ENCODE results near the gene ASTE1. TPM values are rescaled to one million over a fixed set of nuclear protein-coding genes. Genes with fewer than 3 reads are reported as not detected.
A peak's percentile ranks its signal among the peaks of the same experiment; 100 is the strongest.
"Not testable (repeated sequence)": the region's sequence is repeated elsewhere in the genome, so short reads cannot be mapped to it uniquely, and the experiment has no call there.

The ASTE1 gene
- total and polyA plus RNA-seq, 9 donors = 5.9 to 8.6 (median 7.0) TPM

DNA sequence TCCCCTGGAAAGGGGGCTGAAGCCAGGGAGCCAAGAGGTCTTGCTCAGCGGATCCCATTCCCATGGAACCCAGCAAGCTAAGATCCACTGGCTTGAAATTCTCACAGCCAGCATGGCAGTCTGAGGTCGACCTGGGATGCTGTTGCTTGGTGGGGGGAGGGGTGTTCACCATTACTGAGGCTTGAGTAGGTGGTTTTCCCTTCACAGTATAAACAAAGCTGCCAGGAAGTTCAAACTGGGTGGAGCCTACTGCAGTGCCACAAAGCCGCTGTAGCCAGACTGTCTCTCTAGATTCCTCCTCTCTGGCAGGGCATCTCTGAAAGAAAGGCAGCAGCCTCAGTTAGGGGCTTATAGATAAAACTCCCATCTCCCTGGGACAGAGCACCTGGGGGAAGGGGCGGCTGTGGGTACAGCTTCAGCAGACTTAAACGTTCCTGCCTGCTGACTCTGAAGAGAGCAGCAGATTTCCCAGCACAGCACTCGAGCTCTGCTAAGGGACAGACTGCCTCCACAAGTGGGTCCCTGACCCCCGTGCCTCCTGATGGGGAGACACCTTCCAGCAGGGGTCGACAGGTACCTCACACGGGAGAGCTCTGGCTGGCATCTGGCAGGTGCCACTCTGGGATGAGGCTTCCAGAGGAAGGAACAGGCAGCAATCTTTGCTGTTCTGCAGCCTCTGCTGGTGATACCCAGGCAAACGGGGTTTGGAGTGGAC, 15.8 kb upstream of the ASTE1 start:
- DNase-seq = not testable (repeated sequence)

DNA sequence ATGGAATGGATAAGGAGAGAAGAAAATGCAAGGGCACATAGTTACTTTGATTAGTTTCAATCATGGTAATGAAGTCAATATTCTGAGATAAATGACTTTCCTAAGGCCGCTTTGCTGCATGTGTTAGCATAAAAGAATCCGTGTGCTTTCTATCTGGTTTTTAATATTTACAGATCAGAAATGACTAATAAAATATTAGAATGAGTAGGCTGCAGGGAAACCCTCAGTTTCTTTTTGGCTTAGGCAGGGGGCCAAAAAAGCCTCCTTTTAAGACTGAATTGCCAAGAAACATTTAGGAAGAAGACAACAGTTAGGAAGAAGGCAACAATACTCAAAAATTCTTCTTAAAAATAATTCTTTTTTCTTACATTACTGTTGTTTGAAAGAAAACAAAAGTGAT, 11.7 kb upstream of the ASTE1 start:
- no peaks in the 10 kb centered on the region for H3K9me3 ChIP-seq (replicated peaks; ENCODE audit: control insufficient read depth, low read depth, low read length)
- WGBS (ENCODE audit: insufficient coverage) = no CpG with 5 or more reads among the region's 2 CpGs
- H3K4me3 ChIP-seq (ENCODE audit: low read length) = no peak overlapping the region
- H3K27ac ChIP-seq (ENCODE audit: low read length) = no peak overlapping the region
- H3K4me1 ChIP-seq (ENCODE audit: control insufficient read depth, insufficient read depth, low read length) = no peaks in the 10 kb centered on the region
- no peaks in the 10 kb centered on the region for H3K27me3 ChIP-seq (ENCODE audit: control insufficient read depth, insufficient read depth, low read length)
- DNase-seq = no peak
- H3K36me3 ChIP-seq (ENCODE audit: control insufficient read depth, insufficient read depth, low read length) = no peaks in the 10 kb centered on the region

More for the DNA sequence above, 15.8 kb upstream of the ASTE1 start:
- H3K4me1 ChIP-seq (ENCODE audit: control insufficient read depth, insufficient read depth, low read length); H3K36me3 ChIP-seq (ENCODE audit: control insufficient read depth, insufficient read depth, low read length); H3K4me3 ChIP-seq (ENCODE audit: low read length); H3K9me3 ChIP-seq (replicated peaks; ENCODE audit: control insufficient read depth, low read depth, low read length); H3K27me3 ChIP-seq (ENCODE audit: control insufficient read depth, insufficient read depth, low read length); H3K27ac ChIP-seq (ENCODE audit: low read length): not testable (repeated sequence)
- WGBS (ENCODE audit: insufficient coverage) = 86% methylated on average over 8 of the region's 10 CpGs

DNA sequence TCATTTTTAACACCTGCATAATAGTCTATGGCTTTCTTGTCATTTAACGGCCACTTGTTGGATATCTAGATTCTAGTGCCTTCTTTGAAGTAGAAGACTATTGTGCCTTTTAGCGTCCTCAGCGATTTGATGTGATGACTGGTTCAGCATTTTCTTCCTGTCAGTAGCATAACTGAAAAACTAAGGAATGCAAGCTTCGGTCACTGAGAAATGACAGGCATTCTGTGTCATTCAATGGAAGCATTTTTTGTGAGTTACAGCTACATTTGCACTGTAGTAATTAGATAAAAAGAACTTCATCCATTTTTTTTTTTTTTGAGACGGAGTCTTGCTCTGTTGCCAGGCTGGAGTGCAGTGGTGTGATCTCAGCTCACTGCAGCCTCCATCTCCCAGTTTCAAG, 10.4 kb upstream of the ASTE1 start:
- Histone ChIP-seq H3K27me3 (ENCODE audit: control insufficient read depth, insufficient read depth, low read length) (no peaks in the 10 kb centered on the region), H3K27ac (ENCODE audit: low read length) (no peak overlapping the region), H3K4me1 (ENCODE audit: control insufficient read depth, insufficient read depth, low read length) (no peaks in the 10 kb centered on the region), H3K36me3 (ENCODE audit: control insufficient read depth, insufficient read depth, low read length) (no peaks in the 10 kb centered on the region), H3K4me3 (ENCODE audit: low read length) (no peak overlapping the region), H3K9me3 (replicated peaks; ENCODE audit: control insufficient read depth, low read depth, low read length) (no peaks in the 10 kb centered on the region)
- no peak for DNase-seq
- WGBS (ENCODE audit: insufficient coverage) = 68% methylated on average over 3 of the region's 5 CpGs

DNA sequence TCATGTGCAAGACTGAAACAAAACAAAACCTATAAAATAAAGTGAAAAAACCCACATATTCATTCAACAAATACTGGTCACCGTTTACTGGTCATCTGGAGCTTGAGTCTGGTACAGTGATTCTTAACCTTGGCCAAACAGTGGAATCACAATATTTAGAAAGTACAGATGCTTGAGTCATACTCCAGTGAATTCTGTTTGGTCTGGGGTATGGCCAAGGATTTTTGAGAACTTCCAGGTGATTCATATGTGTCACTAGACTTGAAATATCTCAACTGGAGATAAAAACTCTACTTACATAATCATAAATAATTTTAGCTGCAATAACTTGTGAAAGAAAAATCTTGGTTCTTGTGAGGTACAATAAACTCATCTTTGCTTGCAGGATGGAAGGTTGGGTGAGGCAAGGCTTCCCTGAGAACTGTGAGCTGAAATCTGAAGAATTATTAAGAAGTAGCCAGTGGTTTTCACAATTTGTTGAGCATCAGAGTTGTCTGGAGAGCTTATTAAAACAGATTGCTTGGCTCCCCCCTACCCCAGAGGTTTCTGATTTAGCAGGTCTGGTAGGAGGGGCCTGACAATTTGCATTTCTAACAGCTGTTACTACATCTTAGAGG, 9.7 kb upstream of the ASTE1 start:
- no peaks in the 10 kb centered on the region for H3K27me3 ChIP-seq (ENCODE audit: control insufficient read depth, insufficient read depth, low read length)
- DNase-seq = no peak
- no CpG with 5 or more reads among the region's 1 CpG for WGBS (ENCODE audit: insufficient coverage)
- no peak overlapping the region for H3K27ac ChIP-seq (ENCODE audit: low read length)
- no peaks in the 10 kb centered on the region for H3K4me1 ChIP-seq (ENCODE audit: control insufficient read depth, insufficient read depth, low read length)
- peaks cover 2% of the 10 kb centered on the region for H3K36me3 ChIP-seq (ENCODE audit: control insufficient read depth, insufficient read depth, low read length)
- H3K9me3 ChIP-seq (replicated peaks; ENCODE audit: control insufficient read depth, low read depth, low read length) = no peaks in the 10 kb centered on the region
- H3K4me3 ChIP-seq (ENCODE audit: low read length) = no peak overlapping the region

DNA sequence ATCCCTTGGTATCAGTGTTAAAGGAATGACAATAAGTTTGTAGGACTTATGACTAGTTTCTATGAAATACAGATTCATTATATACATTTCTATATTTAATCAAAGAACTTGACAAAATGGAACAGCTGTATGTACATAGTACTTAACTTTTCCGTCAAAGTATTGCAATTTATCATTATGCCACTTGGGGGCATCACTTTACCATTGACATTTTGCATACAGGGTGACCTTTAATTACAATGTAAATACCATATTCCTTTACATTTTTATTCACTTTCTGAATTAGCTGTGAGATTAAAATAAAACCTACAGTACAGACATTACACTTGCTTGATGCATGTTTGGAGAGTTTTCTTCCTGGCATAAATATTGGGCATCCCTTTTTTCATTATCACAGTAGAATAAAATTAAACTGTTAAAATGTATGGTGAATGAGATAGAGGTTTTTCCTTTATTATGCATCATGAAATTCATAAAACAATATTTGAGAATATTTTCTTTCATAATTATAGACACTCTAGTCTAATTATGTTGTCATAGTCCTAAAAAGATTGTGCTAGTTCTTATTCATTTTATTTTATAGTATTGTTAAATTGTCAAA, 7.0 kb upstream of the ASTE1 start:
- Histone ChIP-seq H3K27ac (ENCODE audit: low read length) (no peak overlapping the region), H3K4me3 (ENCODE audit: low read length) (no peak overlapping the region), H3K27me3 (ENCODE audit: control insufficient read depth, insufficient read depth, low read length) (no peaks in the 10 kb centered on the region), H3K4me1 (ENCODE audit: control insufficient read depth, insufficient read depth, low read length) (no peaks in the 10 kb centered on the region), H3K36me3 (ENCODE audit: control insufficient read depth, insufficient read depth, low read length) (peaks cover 6% of the 10 kb centered on the region), H3K9me3 (replicated peaks; ENCODE audit: control insufficient read depth, low read depth, low read length) (no peaks in the 10 kb centered on the region)
- DNase-seq = peak; percentile 48
- WGBS (ENCODE audit: insufficient coverage) = no CpG with 5 or more reads among the region's 1 CpG

DNA sequence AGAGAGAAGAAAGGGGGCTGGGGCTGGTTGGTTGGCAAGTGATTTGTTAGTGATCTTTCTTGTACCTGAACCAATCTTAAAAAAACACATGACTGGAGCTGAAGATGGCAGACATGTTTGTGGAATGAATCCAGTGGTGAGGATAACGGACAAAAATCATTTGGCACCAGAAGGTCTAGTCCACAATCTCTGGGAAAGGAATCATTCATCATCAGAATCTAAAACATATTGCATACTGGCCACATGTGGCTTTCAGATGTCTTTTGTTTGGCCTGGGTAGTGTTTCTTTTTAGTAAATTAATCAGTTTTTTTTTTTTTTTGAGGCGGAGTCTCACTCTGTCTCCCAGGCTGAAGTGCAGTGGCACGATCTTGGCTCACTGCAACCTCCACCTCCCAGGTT, 5.0 kb upstream of the ASTE1 start:
- no peaks in the 10 kb centered on the region for H3K27me3 ChIP-seq (ENCODE audit: control insufficient read depth, insufficient read depth, low read length)
- WGBS (ENCODE audit: insufficient coverage) = no CpG with 5 or more reads among the region's 3 CpGs
- no peak overlapping the region for H3K4me3 ChIP-seq (ENCODE audit: low read length)
- no peak overlapping the region for H3K27ac ChIP-seq (ENCODE audit: low read length)
- peaks cover 4% of the 10 kb centered on the region for H3K4me1 ChIP-seq (ENCODE audit: control insufficient read depth, insufficient read depth, low read length)
- H3K9me3 ChIP-seq (replicated peaks; ENCODE audit: control insufficient read depth, low read depth, low read length) = no peaks in the 10 kb centered on the region
- peaks cover 6% of the 10 kb centered on the region for H3K36me3 ChIP-seq (ENCODE audit: control insufficient read depth, insufficient read depth, low read length)
- no peak for DNase-seq

DNA sequence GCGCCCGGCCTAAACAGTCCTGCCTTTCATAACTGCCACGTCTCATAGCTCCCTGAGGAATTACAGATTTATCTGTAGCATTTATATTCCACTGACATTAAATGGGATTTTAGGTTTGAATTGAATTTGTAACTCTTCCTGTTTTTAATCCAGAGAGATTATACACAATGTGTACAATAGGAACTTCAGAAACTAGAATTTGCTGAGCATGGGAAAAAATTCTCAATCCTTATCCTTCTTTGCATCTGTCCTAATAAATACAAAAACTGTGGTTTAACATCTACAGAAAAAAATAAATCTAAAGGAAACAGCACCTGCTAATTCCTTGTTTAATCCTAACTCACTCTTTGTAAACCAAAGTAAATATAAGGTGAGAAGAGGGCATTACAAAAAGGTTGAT, 2.2 kb upstream of the ASTE1 start:
- no peak for DNase-seq
- no peaks in the 10 kb centered on the region for H3K27me3 ChIP-seq (ENCODE audit: control insufficient read depth, insufficient read depth, low read length)
- peaks cover 7% of the 10 kb centered on the region for H3K4me1 ChIP-seq (ENCODE audit: control insufficient read depth, insufficient read depth, low read length)
- H3K36me3 ChIP-seq (ENCODE audit: control insufficient read depth, insufficient read depth, low read length) = peaks cover 14% of the 10 kb centered on the region
- no peak overlapping the region for H3K4me3 ChIP-seq (ENCODE audit: low read length)
- no CpG with 5 or more reads among the region's 3 CpGs for WGBS (ENCODE audit: insufficient coverage)
- no peak overlapping the region for H3K27ac ChIP-seq (ENCODE audit: low read length)
- H3K9me3 ChIP-seq (replicated peaks; ENCODE audit: control insufficient read depth, low read depth, low read length) = no peaks in the 10 kb centered on the region

DNA sequence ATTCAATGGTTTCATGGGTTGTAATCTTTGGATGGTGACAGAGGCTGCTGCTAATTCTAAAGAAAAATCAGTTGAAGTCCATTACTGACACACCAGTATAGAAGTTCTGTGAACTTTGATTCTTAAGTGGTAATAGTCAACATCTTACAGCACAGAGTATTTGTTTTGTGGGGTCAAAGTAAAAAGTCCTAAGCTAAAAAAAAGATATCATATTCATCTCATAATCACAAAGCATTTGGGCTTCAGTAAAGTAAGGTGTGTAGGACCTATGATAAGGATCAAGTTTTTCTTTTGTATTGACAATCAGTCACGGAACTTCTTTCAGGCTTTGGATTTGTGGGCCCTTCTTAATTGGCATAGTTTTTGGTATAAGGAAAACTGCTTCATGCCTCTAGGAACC, 1.1 kb downstream of the ASTE1 start:
- no peak overlapping the region for H3K4me3 ChIP-seq (ENCODE audit: low read length)
- no CpG with 5 or more reads among the region's 1 CpG for WGBS (ENCODE audit: insufficient coverage)
- peaks cover 17% of the 10 kb centered on the region for H3K36me3 ChIP-seq (ENCODE audit: control insufficient read depth, insufficient read depth, low read length)
- no peaks in the 10 kb centered on the region for H3K9me3 ChIP-seq (replicated peaks; ENCODE audit: control insufficient read depth, low read depth, low read length)
- H3K27me3 ChIP-seq (ENCODE audit: control insufficient read depth, insufficient read depth, low read length) = no peaks in the 10 kb centered on the region
- H3K27ac ChIP-seq (ENCODE audit: low read length) = no peak overlapping the region
- DNase-seq = no peak
- H3K4me1 ChIP-seq (ENCODE audit: control insufficient read depth, insufficient read depth, low read length) = peaks cover 7% of the 10 kb centered on the region

DNA sequence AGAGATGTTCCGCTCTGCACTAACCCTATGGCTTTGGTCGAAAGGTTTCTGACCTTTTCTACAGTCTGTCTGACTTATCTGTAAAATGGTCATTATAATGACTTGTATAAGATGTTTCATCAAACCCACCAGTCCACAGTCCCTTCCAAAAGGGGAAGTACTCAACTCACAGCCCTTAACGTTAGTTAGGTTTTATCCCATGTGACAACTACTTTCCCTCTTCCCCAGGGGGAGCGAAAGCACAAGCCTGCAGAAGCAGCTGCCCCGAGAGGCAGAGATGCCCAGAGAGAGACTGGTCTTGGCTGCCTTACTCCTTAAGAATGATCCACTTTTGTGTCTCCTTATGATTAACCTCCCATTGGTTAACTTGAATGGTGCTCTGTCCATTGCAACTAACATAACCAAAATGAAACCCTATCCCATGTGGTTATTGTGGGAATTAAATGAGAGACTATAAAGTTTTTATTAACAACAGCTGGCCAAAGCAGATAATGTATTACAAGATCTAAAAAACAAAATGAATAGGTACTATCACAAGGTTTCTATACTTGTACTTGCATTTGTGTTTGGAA, 6.4 kb downstream of the ASTE1 start:
- Histone ChIP-seq H3K27ac (ENCODE audit: low read length) (no peak overlapping the region), H3K4me3 (ENCODE audit: low read length) (no peak overlapping the region), H3K36me3 (ENCODE audit: control insufficient read depth, insufficient read depth, low read length) (peaks cover 31% of the 10 kb centered on the region), H3K9me3 (replicated peaks; ENCODE audit: control insufficient read depth, low read depth, low read length) (no peaks in the 10 kb centered on the region), H3K4me1 (ENCODE audit: control insufficient read depth, insufficient read depth, low read length) (peaks cover 2% of the 10 kb centered on the region), H3K27me3 (ENCODE audit: control insufficient read depth, insufficient read depth, low read length) (no peaks in the 10 kb centered on the region)
- WGBS (ENCODE audit: insufficient coverage) = no CpG with 5 or more reads among the region's 5 CpGs
- peak; percentile 39 for DNase-seq

DNA sequence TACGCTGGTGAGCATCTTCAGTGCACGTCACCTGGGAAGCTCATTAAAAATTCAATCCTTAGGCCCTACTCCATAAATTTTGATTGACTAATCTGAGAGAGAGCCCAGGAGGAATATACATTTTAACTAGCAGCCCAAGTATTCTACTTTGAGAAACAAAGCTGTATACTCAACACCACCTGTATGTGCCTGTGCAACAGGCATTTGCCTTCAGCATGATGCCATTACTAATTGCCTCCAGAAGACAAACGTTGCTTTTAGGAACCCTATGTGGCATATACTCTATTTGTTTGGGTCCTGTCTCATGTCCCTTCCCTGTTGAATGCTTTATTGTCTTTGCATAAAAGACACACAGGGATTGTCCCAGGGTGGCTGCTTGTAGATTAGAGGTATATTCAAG, 7.7 kb downstream of the ASTE1 start:
- no CpG with 5 or more reads among the region's 3 CpGs for WGBS (ENCODE audit: insufficient coverage)
- Histone ChIP-seq H3K27ac (ENCODE audit: low read length) (no peak overlapping the region), H3K4me1 (ENCODE audit: control insufficient read depth, insufficient read depth, low read length) (peaks cover 2% of the 10 kb centered on the region), H3K27me3 (ENCODE audit: control insufficient read depth, insufficient read depth, low read length) (no peaks in the 10 kb centered on the region), H3K36me3 (ENCODE audit: control insufficient read depth, insufficient read depth, low read length) (peaks cover 30% of the 10 kb centered on the region), H3K9me3 (replicated peaks; ENCODE audit: control insufficient read depth, low read depth, low read length) (no peaks in the 10 kb centered on the region), H3K4me3 (ENCODE audit: low read length) (no peak overlapping the region)
- DNase-seq = no peak

Data from muscle of leg (tissue), 11 donors.